PFSK-1 (cell line): ENCODE data around the gene YIPF1.

ENCODE experiments used
- POLR2AphosphoS5 ChIP-seq: IDR thresholded peaks from 2 replicates; pipeline ENCODE4 v1.6.1; 2012; ENCODE audit warnings: low read depth, mild to moderate bottlenecking, control low read depth, low read length, moderate library complexity
- REST ChIP-seq, 2 experiments: IDR thresholded peaks; 2 replicates each; pipeline versions ENCODE4 v1.6.1 to v1.8.0; 2011 to 2012; ENCODE audit warnings: low read depth in 2 of 2, low read length in 2 of 2, control low read depth in 1 of 2, inconsistent platforms in 1 of 2, mild to moderate bottlenecking in 1 of 2, moderate library complexity in 1 of 2; ENCODE audit not compliant: insufficient read depth in 1 of 2
- SIN3A ChIP-seq: IDR thresholded peaks from 2 replicates; pipeline ENCODE4 v1.6.1; 2012; ENCODE audit warnings: mild to moderate bottlenecking, low read length, moderate library complexity, borderline replicate concordance; ENCODE audit not compliant: insufficient read depth

- no peak for TF ChIP-seq POLR2AphosphoS5
- no peak for TF ChIP-seq REST (IDR thresholded peaks at IDR 0.05; ENCODE audit: insufficient read depth in 1 of 2, low read depth in 2 of 2, low read length in 2 of 2)
- no peak for TF ChIP-seq SIN3A
Observed at GRCh38 chr1:53927376-53927881, 37.8 kb upstream of the YIPF1 start.
